Measurements from ENCODE around the gene OCA2. TPM values are rescaled to one million over a fixed set of nuclear protein-coding genes. Genes with fewer than 3 reads are reported as not detected.

Gene OCA2
- total RNA-seq, 1 donor from 2014 or later: 1.0 TPM

- no peak for TF ChIP-seq CTCF (IDR thresholded peaks at IDR 0.05; ENCODE audit: unreplicated experiment)
- no peak overlapping the region for H3K27ac Mint-ChIP-seq
- H3K36me3 Mint-ChIP-seq: no peaks in the 10 kb centered on the region
- H3K9me3 Mint-ChIP-seq: no peaks in the 10 kb centered on the region
- no peaks in the 10 kb centered on the region for H3K4me1 Mint-ChIP-seq
- no peak overlapping the region for H3K4me3 Mint-ChIP-seq
- H3K27me3 Mint-ChIP-seq (ENCODE audit: low read depth): peaks cover 4% of the 10 kb centered on the region
- DNase-seq (ENCODE audit: low spot score in 2 of 2, unreplicated experiment in 2 of 2): no peak
Observed at GRCh38 chr15:27871078-27871901, 227.8 kb downstream of the OCA2 start.

GRCh38 chr15:27870320-27870719, 228.8 kb downstream of the OCA2 start:
- no peak for TF ChIP-seq CTCF (IDR thresholded peaks at IDR 0.05; ENCODE audit: unreplicated experiment)
- Mint-ChIP-seq H3K9me3 (no peaks in the 10 kb centered on the region), H3K27me3 (ENCODE audit: low read depth) (peaks cover 4% of the 10 kb centered on the region), H3K27ac (no peak overlapping the region), H3K4me3 (no peak overlapping the region), H3K36me3 (no peaks in the 10 kb centered on the region), H3K4me1 (no peaks in the 10 kb centered on the region)
- DNase-seq (ENCODE audit: low spot score in 2 of 2, unreplicated experiment in 2 of 2): no peak

- DNase-seq (ENCODE audit: low spot score in 2 of 2, unreplicated experiment in 2 of 2): no peak
- no peaks in the 10 kb centered on the region for H3K36me3 Mint-ChIP-seq
- peaks cover 7% of the 10 kb centered on the region for H3K27me3 Mint-ChIP-seq (ENCODE audit: low read depth)
- no peak overlapping the region for H3K4me3 Mint-ChIP-seq
- H3K27ac Mint-ChIP-seq: no peak overlapping the region
- no peaks in the 10 kb centered on the region for H3K9me3 Mint-ChIP-seq
- no peaks in the 10 kb centered on the region for H3K4me1 Mint-ChIP-seq
- TF ChIP-seq CTCF (IDR thresholded peaks at IDR 0.05; ENCODE audit: unreplicated experiment): no peak
Observed at GRCh38 chr15:27869697-27870281, 229.3 kb downstream of the OCA2 start.

GRCh38 chr15:27868828-27869404, 230.2 kb downstream of the OCA2 start:
- Mint-ChIP-seq H3K27me3 (ENCODE audit: low read depth) (peaks cover 8% of the 10 kb centered on the region), H3K4me1 (no peaks in the 10 kb centered on the region), H3K27ac (no peak overlapping the region), H3K4me3 (no peak overlapping the region), H3K36me3 (no peaks in the 10 kb centered on the region), H3K9me3 (no peaks in the 10 kb centered on the region)
- no peak for DNase-seq (ENCODE audit: low spot score in 2 of 2, unreplicated experiment in 2 of 2)
- TF ChIP-seq CTCF (IDR thresholded peaks at IDR 0.05; ENCODE audit: unreplicated experiment): no peak

GRCh38 chr15:27867861-27868260, 231.3 kb downstream of the OCA2 start:
- Mint-ChIP-seq H3K27me3 (ENCODE audit: low read depth) (peaks cover 8% of the 10 kb centered on the region), H3K4me3 (no peak overlapping the region), H3K27ac (no peak overlapping the region), H3K4me1 (no peaks in the 10 kb centered on the region), H3K36me3 (no peaks in the 10 kb centered on the region), H3K9me3 (no peaks in the 10 kb centered on the region)
- no peak for TF ChIP-seq CTCF (IDR thresholded peaks at IDR 0.05; ENCODE audit: unreplicated experiment)
- no peak for DNase-seq (ENCODE audit: low spot score in 2 of 2, unreplicated experiment in 2 of 2)

Data from mesothelial cell of epicardium (in vitro differentiated cells).